Measurements from ENCODE around the gene ASGR1. TPM values are rescaled to one million over a fixed set of nuclear protein-coding genes. Genes with fewer than 3 reads are reported as not detected.

The ASGR1 gene
- total RNA-seq, 1 experiment from 2014 or later = 2.8 TPM

GRCh38 chr17:7216242-7217112 lies 37.3 kb upstream of the ASGR1 start:
- no peak for DNase-seq (ENCODE audit: low read depth)

DNA sequence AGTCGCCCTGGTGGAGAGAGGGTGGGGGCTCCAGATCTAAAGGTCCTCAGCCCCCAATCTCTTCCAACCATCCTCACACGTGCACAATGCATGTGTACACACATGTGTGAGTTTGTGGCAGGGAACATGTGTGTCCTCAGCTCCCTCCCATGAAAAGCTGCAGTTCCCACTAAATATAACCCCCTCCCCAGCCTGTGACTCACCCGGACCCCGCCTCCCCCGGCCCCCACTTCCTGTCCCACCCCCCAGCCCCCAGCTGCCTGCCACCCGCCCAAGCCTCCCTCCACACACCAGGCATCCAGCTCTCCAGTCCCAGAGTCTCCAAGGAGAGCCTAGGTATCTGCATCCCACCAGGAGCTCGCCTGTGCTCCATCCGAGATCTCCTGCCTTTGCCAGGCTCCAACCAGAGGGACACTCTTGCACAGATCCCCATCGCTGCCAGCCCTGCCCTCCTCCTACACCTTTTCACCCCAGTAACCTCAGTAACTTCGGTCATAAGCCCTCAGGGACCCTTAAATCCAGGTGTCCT lies 36.5 kb upstream of the ASGR1 start:
- DNase-seq (ENCODE audit: low read depth) = peak; percentile 44

- DNase-seq (ENCODE audit: low read depth) = no peak
These were observed 36.0 kb upstream of the ASGR1 start for GRCh38 chr17:7215136-7215638.

- DNase-seq (ENCODE audit: low read depth) = peak; percentile 94
These were observed 35.3 kb upstream of the ASGR1 start for GRCh38 chr17:7214300-7215135.

DNA sequence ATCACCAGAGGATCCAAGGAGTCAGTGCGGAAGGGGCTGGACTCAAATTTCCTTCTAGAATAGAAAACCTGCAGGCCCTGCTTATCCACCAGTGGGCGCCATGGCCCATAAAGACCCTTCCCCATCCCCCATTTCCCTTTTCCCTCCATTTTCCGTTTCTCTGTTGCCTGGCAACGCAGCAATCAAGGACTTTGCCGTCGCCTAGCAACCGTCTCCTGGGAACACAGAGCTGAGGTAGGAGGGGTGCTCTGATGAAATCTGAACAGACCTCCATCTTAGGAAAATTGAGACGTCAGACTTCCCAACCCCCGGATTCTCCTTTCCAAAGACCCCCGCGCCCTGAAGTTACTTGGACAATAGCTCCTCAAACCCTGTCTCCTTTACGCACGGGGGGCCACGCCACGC lies 34.7 kb upstream of the ASGR1 start:
- DNase-seq (ENCODE audit: low read depth) = peak; percentile 75

GRCh38 chr17:7211491-7212273 lies 32.5 kb upstream of the ASGR1 start:
- no peak for DNase-seq (ENCODE audit: low read depth)

GRCh38 chr17:7208754-7209460 lies 29.7 kb upstream of the ASGR1 start:
- no peak for DNase-seq (ENCODE audit: low read depth)

- no peak for DNase-seq (ENCODE audit: low read depth)
These were observed 28.9 kb upstream of the ASGR1 start for GRCh38 chr17:7208027-7208571.

DNA sequence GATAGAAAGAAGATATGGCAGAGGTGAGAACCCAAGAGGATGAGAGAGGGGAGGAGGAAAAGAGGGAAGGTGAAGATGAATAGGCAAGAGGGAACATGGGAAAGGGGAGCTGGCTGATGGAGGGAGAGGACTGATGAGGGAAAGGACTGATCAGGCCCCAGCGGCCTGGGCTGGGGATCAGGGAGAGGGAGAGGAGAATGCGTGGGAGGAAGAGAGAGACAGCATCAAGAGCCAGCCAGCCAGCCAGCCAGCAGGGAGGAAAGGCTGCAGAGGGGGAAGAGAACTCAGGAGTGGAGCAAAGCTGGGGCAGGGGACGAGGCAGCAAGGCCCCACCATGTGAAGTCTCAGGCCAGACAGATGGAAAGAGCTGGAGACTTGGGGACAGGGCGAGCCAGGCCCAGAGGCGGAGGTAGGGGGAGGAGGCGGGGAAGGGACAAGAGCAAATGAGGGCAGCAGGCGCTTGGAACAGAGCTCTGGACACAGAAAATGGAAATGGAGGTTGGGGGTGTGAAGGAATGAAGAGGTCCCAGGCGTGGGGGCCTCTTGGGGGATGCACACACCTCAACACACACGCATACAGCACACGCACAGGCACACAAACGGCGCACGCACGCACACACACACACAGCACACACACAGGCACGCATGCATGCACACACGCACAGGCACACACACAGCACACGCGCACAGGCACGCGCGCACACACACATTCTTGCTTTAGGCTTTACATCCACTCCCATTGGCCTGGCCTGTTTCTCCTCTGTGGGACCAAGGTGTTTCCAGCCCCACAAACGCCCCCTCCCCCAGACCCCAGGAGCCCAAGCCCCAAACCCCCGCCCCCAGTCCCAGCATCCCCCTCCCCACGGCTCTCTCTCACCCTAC lies 28.2 kb upstream of the ASGR1 start:
- no peak for DNase-seq (ENCODE audit: low read depth)

- no peak for DNase-seq (ENCODE audit: low read depth)
These were observed 26.4 kb upstream of the ASGR1 start for GRCh38 chr17:7205561-7205960.

DNA sequence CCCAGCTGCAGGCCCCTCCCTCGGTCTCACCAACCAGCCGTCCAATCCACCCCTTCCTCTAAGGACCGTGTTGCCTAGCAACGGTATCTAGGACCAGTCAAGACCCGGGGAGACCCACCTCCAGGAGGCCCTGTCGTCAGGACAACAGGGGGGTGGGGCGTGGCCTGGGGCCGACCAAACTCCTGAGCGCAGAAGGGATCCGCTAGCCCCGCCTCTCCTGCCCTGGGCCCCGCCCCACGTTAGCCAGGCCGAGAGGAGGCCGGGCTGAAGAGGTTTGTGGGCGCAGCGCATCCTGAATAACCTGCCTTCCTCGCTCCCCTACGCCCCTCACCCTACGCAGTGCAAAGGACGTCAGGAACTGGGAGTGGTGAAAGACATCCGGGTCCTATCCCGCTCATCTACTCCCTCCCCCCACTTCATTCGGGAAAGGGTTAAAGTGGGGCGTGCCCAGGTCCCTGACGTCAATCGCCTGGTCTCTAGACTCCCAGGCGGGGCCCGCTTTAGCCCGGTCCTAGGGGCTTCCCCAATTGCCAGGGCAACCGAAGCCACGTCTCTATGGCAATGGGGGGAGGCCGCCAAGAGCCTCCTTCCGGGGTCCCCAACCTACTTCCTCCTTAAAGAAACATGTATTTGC lies 25.8 kb upstream of the ASGR1 start:
- no peak for DNase-seq (ENCODE audit: low read depth)

DNA sequence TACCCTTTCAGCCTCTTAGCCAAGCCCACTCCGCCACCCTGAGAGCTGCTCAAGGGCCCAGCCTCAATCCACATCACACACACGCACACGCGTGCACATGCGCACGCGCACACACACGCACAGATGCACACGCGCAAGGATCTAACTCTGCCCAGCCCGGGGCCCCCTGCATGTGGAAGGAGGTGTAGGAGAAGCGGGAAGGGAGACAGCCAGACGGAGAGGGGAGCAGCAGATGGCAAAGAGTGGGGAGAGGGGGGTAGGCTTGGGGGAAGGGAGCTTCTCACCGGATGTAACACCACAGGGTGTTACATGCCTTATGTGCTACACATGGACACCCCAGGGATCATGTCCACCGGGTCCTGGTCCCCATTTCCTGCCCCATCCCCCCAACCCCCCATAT lies 25.2 kb upstream of the ASGR1 start:
- no peak for DNase-seq (ENCODE audit: low read depth)

GRCh38 chr17:7203391-7203790 lies 24.2 kb upstream of the ASGR1 start:
- DNase-seq (ENCODE audit: low read depth) = no peak

DNA sequence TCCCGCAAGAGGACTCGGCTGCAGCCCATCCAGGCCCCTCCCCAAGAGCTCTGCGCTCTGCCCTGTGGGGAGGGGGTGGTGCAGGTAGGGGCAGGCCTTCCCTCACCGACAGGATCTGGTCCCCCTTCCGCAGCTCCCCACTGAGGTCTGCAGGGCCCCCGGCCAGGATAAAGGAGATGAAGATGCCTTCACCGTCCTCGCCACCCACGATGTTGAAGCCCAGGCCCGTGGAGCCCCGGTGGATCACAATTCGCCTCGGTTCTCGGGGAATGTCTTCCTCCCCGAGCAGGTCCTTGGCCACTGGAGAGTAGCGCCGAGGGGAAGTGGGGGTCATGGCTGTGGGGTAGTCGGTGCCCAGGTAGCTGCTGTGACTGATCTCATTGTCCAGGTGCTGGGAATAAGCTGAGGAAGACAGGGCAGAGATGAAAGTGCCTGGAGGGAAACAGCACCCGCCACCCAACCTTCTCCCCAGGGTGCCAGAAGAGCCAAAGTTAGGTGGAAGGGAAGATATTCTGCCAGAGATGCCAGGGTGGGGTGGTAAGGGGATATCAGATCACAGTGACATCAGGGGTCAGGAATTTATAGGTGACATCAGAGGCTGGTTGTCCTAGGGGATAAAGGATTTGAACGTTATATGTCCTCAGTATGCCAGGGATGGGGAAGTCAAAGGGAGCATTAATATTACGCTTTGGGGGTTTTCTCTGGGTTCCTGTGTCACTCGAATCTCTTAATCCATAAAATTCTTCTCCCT lies 17.7 kb upstream of the ASGR1 start:
- DNase-seq (ENCODE audit: low read depth) = no peak

GRCh38 chr17:7195971-7196370 lies 16.8 kb upstream of the ASGR1 start:
- DNase-seq (ENCODE audit: low read depth) = no peak

GRCh38 chr17:7192271-7192937 lies 13.2 kb upstream of the ASGR1 start:
- no peak for DNase-seq (ENCODE audit: low read depth)

GRCh38 chr17:7191571-7192270 lies 12.6 kb upstream of the ASGR1 start:
- DNase-seq (ENCODE audit: low read depth) = no peak
